ENCODE data around the gene BRMS1. TPM values are rescaled to one million over a fixed set of nuclear protein-coding genes. Genes with fewer than 3 reads are reported as not detected.
A peak's percentile ranks its signal among the peaks of the same experiment; 100 is the strongest.

The BRMS1 gene
- total and polyA plus RNA-seq, 2 donors (not counting 1 experiment from before 2014, with no cell fraction given), result 25.7 to 43.9 TPM

DNA sequence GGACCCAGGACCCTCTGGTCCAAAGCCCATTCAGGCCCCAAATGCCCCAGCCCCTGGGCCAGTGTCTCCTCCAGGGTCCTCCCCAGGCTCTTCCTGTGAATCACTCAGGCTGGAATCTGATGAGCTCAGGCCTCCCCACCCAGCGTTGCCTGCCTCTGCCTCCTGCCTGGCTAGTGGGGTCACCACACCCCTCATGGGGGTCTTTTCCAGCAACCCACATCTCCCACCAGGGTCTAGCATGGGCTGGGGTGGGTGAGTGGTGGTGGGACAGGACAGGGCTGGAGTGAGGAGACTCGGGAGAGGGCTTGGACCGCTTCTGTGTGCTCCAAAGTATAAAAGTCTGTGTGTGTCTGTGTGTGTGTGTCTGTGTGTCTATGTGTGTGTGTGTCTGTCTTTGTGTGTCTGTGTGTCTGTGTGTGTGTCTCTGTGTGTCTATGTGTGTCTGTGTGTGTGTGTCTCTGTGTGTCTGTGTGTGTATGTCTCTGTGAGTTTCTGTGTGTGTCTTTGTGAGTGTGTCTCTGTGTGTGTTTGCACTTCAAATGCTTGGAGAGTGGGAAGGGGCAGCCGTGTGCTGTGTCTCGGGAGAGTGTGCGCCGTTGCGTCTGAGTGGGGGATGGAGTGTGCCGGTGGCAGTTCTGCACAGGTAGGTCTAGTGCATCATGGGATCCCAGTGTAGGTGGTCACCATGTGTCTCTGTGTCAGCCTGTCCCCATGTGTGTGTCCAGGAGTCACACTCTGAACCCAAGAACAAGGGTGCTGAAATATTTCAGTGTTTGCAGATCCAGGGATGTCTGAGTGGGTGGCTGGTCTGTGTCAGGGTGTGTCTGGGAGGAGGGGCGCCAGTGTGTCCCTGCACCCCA is 17.5 kb downstream of the BRMS1 start:
- Histone ChIP-seq H3K4me3 (replicated peaks in 1 of 4; ENCODE audit: control extremely low read depth in 1 of 4, insufficient read depth in 1 of 4, low read depth in 3 of 4, low read length in 4 of 4) (no peak overlapping the region), H3K36me3 (ENCODE audit: control insufficient read depth, insufficient read depth, low read length) (peaks cover 15% of the 10 kb centered on the region), H3K4me2 (ENCODE audit: extremely low read depth, insufficient read depth, low read length) (peak overlapping the region; percentile 1), H3K9ac (ENCODE audit: insufficient read depth, low read length) (peak overlapping the region; percentile 50), H3K27me3 (ENCODE audit: control insufficient read depth, insufficient read depth, low read length) (no peaks in the 10 kb centered on the region), H3K27ac (ENCODE audit: insufficient read depth, low read length) (peak overlapping the region; percentile 89), H3K79me2 (ENCODE audit: control insufficient read depth, insufficient read depth, low read length) (peaks cover under 1% of the 10 kb centered on the region), H4K20me1 (ENCODE audit: control insufficient read depth, extremely low read depth, insufficient read depth, low read length) (no peaks in the 10 kb centered on the region), H3K9me3 (ENCODE audit: control insufficient read depth, insufficient read depth, low read depth, low read length) (no peaks in the 10 kb centered on the region), H3K4me1 (ENCODE audit: control insufficient read depth, extremely low read depth, insufficient read depth, low read length) (peaks cover 47% of the 10 kb centered on the region), H2AFZ (ENCODE audit: low read length) (no peak overlapping the region)
- DNase-seq (ENCODE audit: low read depth in 2 of 2), result peak; percentile 65 to 67
- TF ChIP-seq EZH2 (IDR thresholded peaks at IDR 0.05; ENCODE audit: low read length, missing control alignments), result no peak
- TF ChIP-seq, protein P1, sequence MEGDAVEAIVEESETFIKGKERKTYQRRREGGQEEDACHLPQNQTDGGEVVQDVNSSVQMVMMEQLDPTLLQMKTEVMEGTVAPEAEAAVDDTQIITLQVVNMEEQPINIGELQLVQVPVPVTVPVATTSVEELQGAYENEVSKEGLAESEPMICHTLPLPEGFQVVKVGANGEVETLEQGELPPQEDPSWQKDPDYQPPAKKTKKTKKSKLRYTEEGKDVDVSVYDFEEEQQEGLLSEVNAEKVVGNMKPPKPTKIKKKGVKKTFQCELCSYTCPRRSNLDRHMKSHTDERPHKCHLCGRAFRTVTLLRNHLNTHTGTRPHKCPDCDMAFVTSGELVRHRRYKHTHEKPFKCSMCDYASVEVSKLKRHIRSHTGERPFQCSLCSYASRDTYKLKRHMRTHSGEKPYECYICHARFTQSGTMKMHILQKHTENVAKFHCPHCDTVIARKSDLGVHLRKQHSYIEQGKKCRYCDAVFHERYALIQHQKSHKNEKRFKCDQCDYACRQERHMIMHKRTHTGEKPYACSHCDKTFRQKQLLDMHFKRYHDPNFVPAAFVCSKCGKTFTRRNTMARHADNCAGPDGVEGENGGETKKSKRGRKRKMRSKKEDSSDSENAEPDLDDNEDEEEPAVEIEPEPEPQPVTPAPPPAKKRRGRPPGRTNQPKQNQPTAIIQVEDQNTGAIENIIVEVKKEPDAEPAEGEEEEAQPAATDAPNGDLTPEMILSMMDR (conservative IDR thresholded peaks at IDR 0.05 in 1 of 2, IDR thresholded peaks at IDR 0.05 in 1 of 2; ENCODE audit: low read depth in 1 of 2, low read length in 2 of 2), result peak in 1 of 2 donors; percentile 9

DNA sequence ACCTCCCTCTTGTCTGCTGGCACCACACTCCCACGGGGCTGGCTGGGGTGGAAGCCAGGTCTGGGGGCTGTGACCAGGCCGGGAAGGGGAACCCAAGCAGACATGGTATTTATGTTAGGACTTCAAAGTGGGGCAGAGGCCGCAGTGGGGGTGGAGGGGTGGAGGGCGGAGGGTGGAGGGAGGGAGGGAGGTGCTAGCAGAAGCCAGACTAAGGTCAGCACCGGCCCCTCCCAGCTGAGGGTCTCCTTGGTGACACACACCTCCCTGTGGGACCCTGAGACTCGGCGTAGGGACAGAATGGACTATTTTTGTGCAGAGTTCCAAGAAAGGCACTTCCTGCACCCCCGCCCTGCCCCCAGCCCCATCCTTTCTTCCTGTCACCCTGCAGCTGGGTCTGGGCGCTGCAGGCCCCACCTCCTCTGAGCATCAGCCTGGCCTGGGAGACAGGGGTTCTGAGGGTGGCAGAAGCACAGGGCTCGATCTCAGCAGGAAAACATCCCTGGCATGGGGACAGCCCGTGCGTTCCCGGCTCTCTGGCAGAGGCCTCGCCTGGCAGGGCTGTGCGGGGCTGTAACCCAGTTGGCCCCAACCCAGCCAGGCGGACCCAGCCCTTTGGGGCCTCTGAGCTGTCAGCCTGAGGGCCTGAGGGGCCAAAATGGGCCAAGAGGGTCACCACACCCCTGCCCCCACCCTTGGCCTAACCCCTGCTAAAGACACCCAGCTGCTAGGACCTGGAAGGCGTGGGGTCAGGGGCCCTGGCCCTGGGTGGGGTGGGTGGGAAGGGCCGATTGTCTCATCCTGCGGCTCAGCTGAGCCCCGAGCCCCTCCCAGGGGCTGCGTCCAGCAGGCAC is 18.4 kb downstream of the BRMS1 start:
- no peaks in the 10 kb centered on the region for H3K79me2 ChIP-seq (ENCODE audit: control insufficient read depth, insufficient read depth, low read length)
- TF ChIP-seq, protein P1 (conservative IDR thresholded peaks at IDR 0.05 in 1 of 2, IDR thresholded peaks at IDR 0.05 in 1 of 2; ENCODE audit: low read depth in 1 of 2, low read length in 2 of 2), result no peak
- TF ChIP-seq EZH2 (IDR thresholded peaks at IDR 0.05; ENCODE audit: low read length, missing control alignments), result no peak
- peak overlapping the region; percentile 50 for H3K9ac ChIP-seq (ENCODE audit: insufficient read depth, low read length)
- H4K20me1 ChIP-seq (ENCODE audit: control insufficient read depth, extremely low read depth, insufficient read depth, low read length), result no peaks in the 10 kb centered on the region
- H3K27me3 ChIP-seq (ENCODE audit: control insufficient read depth, insufficient read depth, low read length), result no peaks in the 10 kb centered on the region
- DNase-seq (ENCODE audit: low read depth in 2 of 2), result peak; percentile 33 to 78
- H3K4me3 ChIP-seq (replicated peaks in 1 of 4; ENCODE audit: control extremely low read depth in 1 of 4, insufficient read depth in 1 of 4, low read depth in 3 of 4, low read length in 4 of 4), result no peak overlapping the region
- H3K4me2 ChIP-seq (ENCODE audit: extremely low read depth, insufficient read depth, low read length), result no peak overlapping the region
- H3K9me3 ChIP-seq (ENCODE audit: control insufficient read depth, insufficient read depth, low read depth, low read length), result no peaks in the 10 kb centered on the region
- H3K36me3 ChIP-seq (ENCODE audit: control insufficient read depth, insufficient read depth, low read length), result peaks cover 6% of the 10 kb centered on the region
- H2AFZ ChIP-seq (ENCODE audit: low read length), result no peak overlapping the region
- peak overlapping the region; percentile 89 for H3K27ac ChIP-seq (ENCODE audit: insufficient read depth, low read length)
- H3K4me1 ChIP-seq (ENCODE audit: control insufficient read depth, extremely low read depth, insufficient read depth, low read length), result peaks cover 48% of the 10 kb centered on the region

DNA sequence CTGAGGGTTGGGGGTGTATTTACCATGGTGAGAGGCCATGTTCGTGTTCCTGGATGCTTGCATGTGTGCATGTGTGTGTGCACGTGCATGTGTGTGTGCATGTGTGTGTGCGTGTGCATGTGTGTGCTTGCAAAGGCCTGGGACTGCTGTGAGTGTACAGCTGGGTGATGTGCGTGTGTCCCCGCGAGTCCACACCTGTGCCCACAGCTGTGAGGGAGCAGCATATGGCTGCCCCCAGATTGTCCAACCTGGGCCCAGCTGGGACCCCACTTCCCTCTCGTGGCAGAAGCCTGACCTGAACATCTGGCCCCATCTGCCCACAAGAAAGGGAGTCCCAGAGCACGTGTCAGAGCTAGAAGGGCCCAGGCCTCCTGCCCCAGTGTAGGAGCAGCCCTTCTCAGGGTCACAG is 19.6 kb downstream of the BRMS1 start:
- peak in 1 of 2 donors; percentile 9 for DNase-seq (ENCODE audit: low read depth in 2 of 2)
- H2AFZ ChIP-seq (ENCODE audit: low read length), result no peak overlapping the region
- H3K4me3 ChIP-seq (replicated peaks in 1 of 4; ENCODE audit: control extremely low read depth in 1 of 4, insufficient read depth in 1 of 4, low read depth in 3 of 4, low read length in 4 of 4), result no peak overlapping the region
- no peaks in the 10 kb centered on the region for H3K79me2 ChIP-seq (ENCODE audit: control insufficient read depth, insufficient read depth, low read length)
- no peak overlapping the region for H3K4me2 ChIP-seq (ENCODE audit: extremely low read depth, insufficient read depth, low read length)
- no peaks in the 10 kb centered on the region for H4K20me1 ChIP-seq (ENCODE audit: control insufficient read depth, extremely low read depth, insufficient read depth, low read length)
- peak overlapping the region; percentile 31 for H3K27ac ChIP-seq (ENCODE audit: insufficient read depth, low read length)
- H3K4me1 ChIP-seq (ENCODE audit: control insufficient read depth, extremely low read depth, insufficient read depth, low read length), result peaks cover 48% of the 10 kb centered on the region
- no peaks in the 10 kb centered on the region for H3K9me3 ChIP-seq (ENCODE audit: control insufficient read depth, insufficient read depth, low read depth, low read length)
- no peaks in the 10 kb centered on the region for H3K36me3 ChIP-seq (ENCODE audit: control insufficient read depth, insufficient read depth, low read length)
- TF ChIP-seq, protein P1 (conservative IDR thresholded peaks at IDR 0.05 in 1 of 2, IDR thresholded peaks at IDR 0.05 in 1 of 2; ENCODE audit: low read depth in 1 of 2, low read length in 2 of 2), result no peak
- TF ChIP-seq EZH2 (IDR thresholded peaks at IDR 0.05; ENCODE audit: low read length, missing control alignments), result no peak
- H3K27me3 ChIP-seq (ENCODE audit: control insufficient read depth, insufficient read depth, low read length), result no peaks in the 10 kb centered on the region
- no peak overlapping the region for H3K9ac ChIP-seq (ENCODE audit: insufficient read depth, low read length)
